ENCODE measurements around the gene INPP5A.

The INPP5A gene

GRCh38 chr10:132721725-132722124, 184.1 kb downstream of the INPP5A start:
- H3F3A ChIP-seq (ENCODE audit: control insufficient read depth, insufficient read depth) = no peaks in the 10 kb centered on the region
- no peaks in the 10 kb centered on the region for H4K20me1 ChIP-seq (ENCODE audit: control insufficient read depth, insufficient read depth, low read depth, low read length)
- H3K27ac ChIP-seq (ENCODE audit: low read depth, low read length) = no peak overlapping the region
- no peaks in the 10 kb centered on the region; the same call in 1 of the 2 replicates for H3K9me3 ChIP-seq (ENCODE audit: control insufficient read depth, insufficient read depth, low read length)
- H3K4me3 ChIP-seq (ENCODE audit: low read length) = no peak overlapping the region
- no peaks in the 10 kb centered on the region for H3K36me3 ChIP-seq (ENCODE audit: control insufficient read depth, low read length)
- TF ChIP-seq, protein P1, sequence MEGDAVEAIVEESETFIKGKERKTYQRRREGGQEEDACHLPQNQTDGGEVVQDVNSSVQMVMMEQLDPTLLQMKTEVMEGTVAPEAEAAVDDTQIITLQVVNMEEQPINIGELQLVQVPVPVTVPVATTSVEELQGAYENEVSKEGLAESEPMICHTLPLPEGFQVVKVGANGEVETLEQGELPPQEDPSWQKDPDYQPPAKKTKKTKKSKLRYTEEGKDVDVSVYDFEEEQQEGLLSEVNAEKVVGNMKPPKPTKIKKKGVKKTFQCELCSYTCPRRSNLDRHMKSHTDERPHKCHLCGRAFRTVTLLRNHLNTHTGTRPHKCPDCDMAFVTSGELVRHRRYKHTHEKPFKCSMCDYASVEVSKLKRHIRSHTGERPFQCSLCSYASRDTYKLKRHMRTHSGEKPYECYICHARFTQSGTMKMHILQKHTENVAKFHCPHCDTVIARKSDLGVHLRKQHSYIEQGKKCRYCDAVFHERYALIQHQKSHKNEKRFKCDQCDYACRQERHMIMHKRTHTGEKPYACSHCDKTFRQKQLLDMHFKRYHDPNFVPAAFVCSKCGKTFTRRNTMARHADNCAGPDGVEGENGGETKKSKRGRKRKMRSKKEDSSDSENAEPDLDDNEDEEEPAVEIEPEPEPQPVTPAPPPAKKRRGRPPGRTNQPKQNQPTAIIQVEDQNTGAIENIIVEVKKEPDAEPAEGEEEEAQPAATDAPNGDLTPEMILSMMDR (IDR thresholded peaks at IDR 0.05; ENCODE audit: low read depth, low read length, poor library complexity, severe bottlenecking) = no peak
- TF ChIP-seq EZH2phosphoT487 (IDR thresholded peaks at IDR 0.05; ENCODE audit: borderline replicate concordance, low read length) = no peak
- H3K4me2 ChIP-seq (ENCODE audit: low read length) = no peak overlapping the region
- H3K9me2 ChIP-seq (replicated peaks; ENCODE audit: control insufficient read depth, low read length) = no peaks in the 10 kb centered on the region
- H3K79me2 ChIP-seq (ENCODE audit: control insufficient read depth, low read length) = no peaks in the 10 kb centered on the region
- H3K4me1 ChIP-seq (ENCODE audit: control insufficient read depth, low read length) = no peaks in the 10 kb centered on the region
- no peaks in the 10 kb centered on the region for H3K27me3 ChIP-seq (ENCODE audit: control insufficient read depth, low read length)

- Histone ChIP-seq H3K27ac (ENCODE audit: low read depth, low read length) (no peak overlapping the region), H3K4me2 (ENCODE audit: low read length) (no peak overlapping the region), H3K27me3 (ENCODE audit: control insufficient read depth, low read length) (no peaks in the 10 kb centered on the region), H3K36me3 (ENCODE audit: control insufficient read depth, low read length) (no peaks in the 10 kb centered on the region), H3K4me3 (ENCODE audit: low read length) (no peak overlapping the region), H3K9me3 (ENCODE audit: control insufficient read depth, insufficient read depth, low read length) (no peaks in the 10 kb centered on the region; the same call in 1 of the 2 replicates), H3F3A (ENCODE audit: control insufficient read depth, insufficient read depth) (no peaks in the 10 kb centered on the region), H3K4me1 (ENCODE audit: control insufficient read depth, low read length) (no peaks in the 10 kb centered on the region), H4K20me1 (ENCODE audit: control insufficient read depth, insufficient read depth, low read depth, low read length) (no peaks in the 10 kb centered on the region), H3K9me2 (replicated peaks; ENCODE audit: control insufficient read depth, low read length) (no peaks in the 10 kb centered on the region), H3K79me2 (ENCODE audit: control insufficient read depth, low read length) (no peaks in the 10 kb centered on the region)
- TF ChIP-seq, protein P1 (IDR thresholded peaks at IDR 0.05; ENCODE audit: low read depth, low read length, poor library complexity, severe bottlenecking) = no peak
- no peak for TF ChIP-seq EZH2phosphoT487 (IDR thresholded peaks at IDR 0.05; ENCODE audit: borderline replicate concordance, low read length)
These were observed 185.1 kb downstream of the INPP5A start for GRCh38 chr10:132722394-132723329.

DNA sequence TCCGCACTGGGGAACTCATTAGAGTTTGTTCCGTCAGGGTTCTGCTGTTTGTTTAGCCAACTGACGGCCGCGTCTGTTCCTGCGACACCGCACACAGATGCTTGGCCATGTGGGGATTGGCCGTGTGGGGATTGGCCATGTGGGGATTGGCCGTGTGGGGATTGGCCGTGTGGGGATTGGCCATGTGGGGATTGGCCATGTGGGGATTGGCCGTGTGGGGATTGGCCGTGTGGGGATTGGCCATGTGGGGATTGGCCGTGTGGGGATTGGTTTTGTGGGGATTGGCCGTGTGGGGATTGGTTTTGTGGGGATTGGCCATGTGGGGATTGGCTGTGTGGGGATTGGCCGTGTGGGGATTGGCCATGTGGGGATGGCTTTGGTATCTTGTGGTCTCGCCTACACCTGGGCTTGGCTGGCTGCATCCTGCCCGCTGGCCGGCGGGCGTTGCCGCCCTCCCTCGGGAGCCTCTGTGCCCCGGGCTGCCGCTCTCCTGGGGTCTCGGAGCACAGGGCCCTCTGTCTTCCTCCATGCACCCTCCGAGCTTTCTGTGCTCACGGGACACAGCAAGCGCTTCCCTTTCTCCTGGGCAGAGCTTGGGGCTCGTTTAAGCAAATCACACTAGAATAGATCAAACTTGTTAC, 185.9 kb downstream of the INPP5A start:
- no peaks in the 10 kb centered on the region for H3K27me3 ChIP-seq (ENCODE audit: control insufficient read depth, low read length)
- H3K9me3 ChIP-seq (ENCODE audit: control insufficient read depth, insufficient read depth, low read length) = no peaks in the 10 kb centered on the region; the same call in 1 of the 2 replicates
- H3K4me2 ChIP-seq (ENCODE audit: low read length) = no peak overlapping the region
- no peaks in the 10 kb centered on the region for H3K36me3 ChIP-seq (ENCODE audit: control insufficient read depth, low read length)
- H3K4me1 ChIP-seq (ENCODE audit: control insufficient read depth, low read length) = no peaks in the 10 kb centered on the region
- no peaks in the 10 kb centered on the region for H3K79me2 ChIP-seq (ENCODE audit: control insufficient read depth, low read length)
- TF ChIP-seq, protein P1 (IDR thresholded peaks at IDR 0.05; ENCODE audit: low read depth, low read length, poor library complexity, severe bottlenecking) = no peak
- no peak for TF ChIP-seq EZH2phosphoT487 (IDR thresholded peaks at IDR 0.05; ENCODE audit: borderline replicate concordance, low read length)
- no peaks in the 10 kb centered on the region for H3F3A ChIP-seq (ENCODE audit: control insufficient read depth, insufficient read depth)
- H3K9me2 ChIP-seq (replicated peaks; ENCODE audit: control insufficient read depth, low read length) = no peaks in the 10 kb centered on the region
- H4K20me1 ChIP-seq (ENCODE audit: control insufficient read depth, insufficient read depth, low read depth, low read length) = no peaks in the 10 kb centered on the region
- H3K4me3 ChIP-seq (ENCODE audit: low read length) = no peak overlapping the region
- no peak overlapping the region for H3K27ac ChIP-seq (ENCODE audit: low read depth, low read length)

Measured in DOHH2 (cell line).